SIG-M5 treated with dmso at 0.1 percent for 504 hours (cell line): ENCODE data around the gene MUS81.
"Not testable (repeated sequence)": the region's sequence is repeated elsewhere in the genome, so short reads cannot be mapped to it uniquely, and the experiment has no call there.

ENCODE experiments used
- DNase-seq: peaks from one replicate; lab custom pipeline; 2025; ENCODE audit not compliant: unreplicated experiment; lab: John Stamatoyannopoulos, UW

MUS81 gene

GRCh38 chr11:65891219-65892136, 31.2 kb downstream of the MUS81 start:
- DNase-seq = peak; percentile 45

DNA sequence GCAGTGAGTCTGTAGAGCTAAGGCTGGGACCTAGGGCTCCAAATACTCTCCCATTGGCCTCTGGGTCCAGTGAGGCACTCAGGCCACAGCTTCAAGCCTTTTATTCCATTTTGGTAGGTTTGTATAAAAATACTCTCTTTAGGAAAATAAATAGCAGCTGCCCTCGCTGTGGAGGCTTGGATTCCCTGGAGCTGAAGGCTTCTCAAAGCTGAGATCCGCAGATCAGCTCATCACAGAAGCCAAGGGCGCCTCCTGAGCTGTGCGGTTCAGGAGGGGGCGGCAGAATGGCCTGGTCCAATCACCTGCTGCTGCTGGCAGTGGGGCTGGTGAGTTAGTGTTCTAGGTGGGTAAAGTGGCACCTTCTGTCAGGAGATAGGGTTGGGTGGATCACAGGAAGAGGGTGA, 31.9 kb downstream of the MUS81 start:
- DNase-seq = not testable (repeated sequence)

GRCh38 chr11:65892661-65893317, 32.6 kb downstream of the MUS81 start:
- DNase-seq = no peak

- no peak for DNase-seq
These were observed 33.9 kb downstream of the MUS81 start for GRCh38 chr11:65894034-65894591.

- DNase-seq = no peak
These were observed 35.3 kb downstream of the MUS81 start for GRCh38 chr11:65895482-65895981.

- no peak for DNase-seq
These were observed 36.1 kb downstream of the MUS81 start for GRCh38 chr11:65896034-65896999.

DNA sequence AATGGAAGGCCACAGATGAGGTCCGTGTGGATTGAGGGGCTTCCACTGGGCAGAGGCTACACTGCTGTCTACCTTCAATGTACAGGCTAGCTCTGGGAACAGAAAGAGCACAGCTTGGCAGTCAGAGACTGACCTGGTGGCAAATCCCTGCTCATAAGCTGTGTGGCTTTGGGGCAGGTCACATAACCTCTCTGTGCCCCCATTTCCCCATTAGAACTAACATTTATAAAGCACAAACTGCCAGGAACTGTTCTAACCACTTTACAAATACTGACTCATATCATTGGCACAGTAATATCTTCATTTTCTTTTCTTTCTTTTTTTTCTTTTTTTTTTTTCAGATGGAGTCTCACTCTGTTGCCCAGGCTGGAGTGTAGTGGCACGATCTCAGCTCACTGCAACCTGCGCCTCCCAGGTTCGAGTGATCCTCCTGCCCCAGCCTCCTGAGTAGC, 36.8 kb downstream of the MUS81 start:
- DNase-seq = no peak

GRCh38 chr11:65898656-65899355, 38.6 kb downstream of the MUS81 start:
- DNase-seq = no peak

DNA sequence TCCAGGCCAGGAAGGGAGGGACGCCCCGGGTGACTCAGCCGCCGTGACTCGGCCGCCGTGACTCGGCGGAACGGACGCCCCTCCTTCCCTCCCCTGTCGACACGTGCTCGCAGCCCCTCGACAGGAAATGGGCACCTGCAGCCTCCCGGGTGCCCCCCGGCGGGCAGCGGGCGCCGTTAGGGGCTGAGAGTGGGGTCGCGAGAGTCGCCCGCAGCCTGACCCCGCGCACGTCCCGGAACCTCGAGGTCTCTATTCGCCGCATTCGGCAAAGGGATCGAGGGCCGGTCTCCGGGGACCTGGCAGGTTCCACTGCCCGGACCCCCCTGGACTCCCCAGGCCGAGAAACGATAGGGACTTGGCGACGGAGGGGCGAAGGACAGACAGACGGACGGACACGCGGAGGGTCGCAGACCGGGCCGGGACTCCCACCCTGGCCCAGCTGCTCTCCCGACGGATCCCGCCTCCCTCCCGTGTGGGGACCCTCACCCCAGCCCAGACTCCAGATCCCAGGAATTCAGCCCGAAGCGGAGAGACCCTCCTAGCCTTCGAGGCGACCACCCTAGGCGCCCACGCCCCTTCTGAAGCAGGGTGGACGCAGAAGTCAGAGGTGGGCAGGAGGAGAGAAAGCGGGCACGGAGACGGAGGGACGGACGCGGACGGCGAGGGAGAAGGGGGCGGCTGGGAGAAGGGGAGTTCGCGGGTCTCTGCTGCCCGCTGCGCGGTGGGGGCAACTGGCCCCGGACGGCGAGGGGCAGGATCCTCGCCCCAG, 39.3 kb downstream of the MUS81 start:
- peak; percentile 74 for DNase-seq

GRCh38 chr11:65900125-65900898, 40.1 kb downstream of the MUS81 start, which contains the start of gene FOSL1:
Gene FOSL1 (minus strand): TSS chr11:65900388. CDS start chr11:65900339, 49 bp downstream.
- peak; percentile 89 for DNase-seq

DNA sequence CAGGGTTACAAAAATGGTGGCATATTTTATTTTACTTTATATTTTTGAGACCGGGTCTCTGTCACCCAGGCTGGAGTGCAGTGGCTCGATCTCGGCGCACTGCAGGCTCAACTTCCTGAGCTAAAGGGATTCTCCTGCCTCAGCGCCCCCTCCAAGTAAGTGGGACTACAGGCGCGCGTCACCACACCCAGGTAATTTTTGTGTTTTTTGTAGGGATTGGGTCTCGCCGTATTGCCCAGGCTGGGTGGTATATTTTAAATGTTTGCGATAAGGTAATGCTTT, 40.6 kb downstream of the MUS81 start:
- DNase-seq = no peak

GRCh38 chr11:65903068-65903481, 42.8 kb downstream of the MUS81 start:
- DNase-seq = no peak

GRCh38 chr11:65903715-65904114, 43.5 kb downstream of the MUS81 start:
- DNase-seq = no peak

DNA sequence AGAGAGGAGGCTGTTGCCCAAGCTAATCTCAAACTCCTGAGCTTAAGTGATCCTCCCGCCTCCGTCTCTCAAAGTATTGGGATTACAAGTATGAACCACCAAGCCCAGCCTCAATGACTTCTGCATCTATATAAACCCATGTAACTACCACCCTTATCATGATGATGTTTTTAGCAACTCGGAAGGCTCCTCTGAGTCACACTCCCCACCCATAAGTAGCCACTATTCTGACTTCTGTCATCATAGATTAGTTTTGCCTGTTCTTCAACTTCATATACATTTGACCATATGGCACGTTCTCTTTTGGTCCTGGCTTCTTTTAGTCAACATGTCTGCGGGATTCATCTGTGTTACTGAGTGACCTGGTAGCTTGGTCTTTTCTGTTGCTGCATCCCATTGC, 46.4 kb downstream of the MUS81 start:
- DNase-seq = no peak

- no peak for DNase-seq
These were observed 47.6 kb downstream of the MUS81 start for GRCh38 chr11:65907878-65908277.

- no peak for DNase-seq
These were observed 51.7 kb downstream of the MUS81 start for GRCh38 chr11:65911682-65912568.

GRCh38 chr11:65912845-65913244, 52.6 kb downstream of the MUS81 start:
- DNase-seq = no peak
